Measurements from ENCODE around the gene ECHDC3. TPM values are rescaled to one million over a fixed set of nuclear protein-coding genes. Genes with fewer than 3 reads are reported as not detected.

ECHDC3 gene
- total RNA-seq, 1 donor from 2014 or later = 12.5 TPM

- ATAC-seq (ENCODE audit: low read depth) (peak; percentile 95), DNase-seq (no peak)
- ChIA-PET POLR2A (interaction anchor here (0.6 to 1.5 kb wide), 11 partner anchors 14 to 228 kb away, joined by 3 to 7 read pairs (median 4); no protein-coding TSS in a partner anchor), CTCF (interaction anchor here (0.6 to 6.0 kb wide), 37 partner anchors 16 to 292 kb away, joined by 3 to 92 read pairs (median 5); no protein-coding TSS in a partner anchor)
- no peaks in the 10 kb centered on the region for H3K36me3 Mint-ChIP-seq (ENCODE audit: low read depth)
- H3K9me3 Mint-ChIP-seq = peaks cover 4% of the 10 kb centered on the region
- H3K27ac Mint-ChIP-seq = peak overlapping the region; percentile 79
- intact Hi-C loops (cut with micrococcal nuclease) = loop anchor here (1.0 kb wide), 6 partner anchors 33 to 210 kb away; no protein-coding TSS in a partner anchor
- peak; percentile 45 for TF ChIP-seq CTCF (IDR thresholded peaks at IDR 0.05)
- no peaks in the 10 kb centered on the region for H3K27me3 Mint-ChIP-seq
- H3K4me3 Mint-ChIP-seq = no peak overlapping the region
- peaks cover 29% of the 10 kb centered on the region for H3K4me1 Mint-ChIP-seq
These were observed 17.0 kb upstream of the ECHDC3 start for GRCh38 chr10:11724938-11725776.

GRCh38 chr10:11725912-11726311, 16.3 kb upstream of the ECHDC3 start:
- no peak overlapping the region for H3K27ac Mint-ChIP-seq
- no peaks in the 10 kb centered on the region for H3K36me3 Mint-ChIP-seq (ENCODE audit: low read depth)
- H3K27me3 Mint-ChIP-seq = no peaks in the 10 kb centered on the region
- H3K4me3 Mint-ChIP-seq = no peak overlapping the region
- H3K9me3 Mint-ChIP-seq = peaks cover 6% of the 10 kb centered on the region
- no peak for TF ChIP-seq CTCF (IDR thresholded peaks at IDR 0.05)
- no peak for DNase-seq
- ATAC-seq (ENCODE audit: low read depth) = no peak
- POLR2A ChIA-PET = interaction anchor here (1.3 kb wide), 1 partner anchor 116 kb away, joined by 4 read pairs; no protein-coding TSS in a partner anchor
- H3K4me1 Mint-ChIP-seq = peaks cover 21% of the 10 kb centered on the region
- intact Hi-C loops (cut with micrococcal nuclease) = loop anchor here (1.0 kb wide), 6 partner anchors 32 to 211 kb away; no protein-coding TSS in a partner anchor
- CTCF ChIA-PET = interaction anchor here (1.1 to 6.0 kb wide), 8 partner anchors 17 to 214 kb away, joined by 3 to 92 read pairs (median 5); no protein-coding TSS in a partner anchor

GRCh38 chr10:11727563-11727962, 14.6 kb upstream of the ECHDC3 start:
- H3K4me3 Mint-ChIP-seq = no peak overlapping the region
- no peak for ATAC-seq (ENCODE audit: low read depth)
- H3K36me3 Mint-ChIP-seq (ENCODE audit: low read depth) = no peaks in the 10 kb centered on the region
- no peak overlapping the region for H3K27ac Mint-ChIP-seq
- DNase-seq = no peak
- POLR2A ChIA-PET = interaction anchor here (0.6 kb wide), 1 partner anchor 30 kb away, joined by 3 read pairs; no protein-coding TSS in a partner anchor
- TF ChIP-seq CTCF (IDR thresholded peaks at IDR 0.05) = no peak
- H3K4me1 Mint-ChIP-seq = peaks cover 10% of the 10 kb centered on the region
- peaks cover 6% of the 10 kb centered on the region for H3K9me3 Mint-ChIP-seq
- CTCF ChIA-PET = interaction anchor here (2.3 to 6.0 kb wide), 2 partner anchors 30 to 213 kb away, joined by 9 to 92 read pairs; no protein-coding TSS in a partner anchor
- no peaks in the 10 kb centered on the region for H3K27me3 Mint-ChIP-seq
- intact Hi-C loops (cut with micrococcal nuclease) = no loop called here

GRCh38 chr10:11728353-11728752, 13.8 kb upstream of the ECHDC3 start:
- CTCF ChIA-PET = interaction anchor here (2.3 to 6.0 kb wide), 2 partner anchors 29 to 214 kb away, joined by 9 to 92 read pairs; no protein-coding TSS in a partner anchor
- POLR2A ChIA-PET = interaction anchor here (0.6 kb wide), 1 partner anchor 116 kb away, joined by 7 read pairs; no protein-coding TSS in a partner anchor
- Mint-ChIP-seq H3K27ac (no peak overlapping the region), H3K4me1 (peaks cover 10% of the 10 kb centered on the region), H3K27me3 (no peaks in the 10 kb centered on the region), H3K4me3 (no peak overlapping the region), H3K9me3 (peaks cover 6% of the 10 kb centered on the region), H3K36me3 (ENCODE audit: low read depth) (no peaks in the 10 kb centered on the region)
- intact Hi-C loops (cut with micrococcal nuclease) = no loop called here
- ATAC-seq (ENCODE audit: low read depth) = no peak
- no peak for TF ChIP-seq CTCF (IDR thresholded peaks at IDR 0.05)
- DNase-seq = no peak
